Endothelial cell (in vitro differentiated cells): Measurements from ENCODE around the gene SFXN4. TPM values are rescaled to one million over a fixed set of nuclear protein-coding genes. Genes with fewer than 3 reads are reported as not detected.
"Not testable (repeated sequence)": the region's sequence is repeated elsewhere in the genome, so short reads cannot be mapped to it uniquely, and the experiment has no call there.

Source experiments
- DNase-seq: peaks from one replicate; pipeline ENCODE4 v3.0.0; 2021; ENCODE audit warnings: low spot score
- H3K27ac Mint-ChIP-seq: one replicate; pipeline ENCODE4 v1.8.0; 2021; ENCODE audit warnings: mixed read lengths, inconsistent platforms; ENCODE audit not compliant: unreplicated experiment
- H3K27me3 Mint-ChIP-seq: one replicate; pipeline ENCODE4 v1.8.0; 2021; ENCODE audit warnings: mild to moderate bottlenecking, moderate library complexity, mixed read lengths, inconsistent platforms; ENCODE audit not compliant: unreplicated experiment
- H3K36me3 Mint-ChIP-seq: one replicate; pipeline ENCODE4 v1.8.0; 2021; ENCODE audit warnings: mild to moderate bottlenecking, low read depth, mixed read lengths, inconsistent platforms; ENCODE audit not compliant: unreplicated experiment
- H3K4me1 Mint-ChIP-seq: one replicate; pipeline ENCODE4 v1.8.0; 2021; ENCODE audit warnings: mild to moderate bottlenecking, mixed read lengths, inconsistent platforms; ENCODE audit not compliant: unreplicated experiment
- H3K4me3 Mint-ChIP-seq: one replicate; pipeline ENCODE4 v1.8.0; 2021; ENCODE audit warnings: mild to moderate bottlenecking, mixed read lengths, inconsistent platforms; ENCODE audit not compliant: unreplicated experiment
- H3K9me3 Mint-ChIP-seq: one replicate; pipeline ENCODE4 v1.8.0; 2021; ENCODE audit warnings: mixed read lengths, inconsistent platforms; ENCODE audit not compliant: unreplicated experiment
- CTCF ChIP-seq: fragments of 200-600 bp; sonication (generic); IDR thresholded peaks from one replicate; pipeline ENCODE4 v1.5.0; 2021; ENCODE audit warnings: antibody characterized with exemption; ENCODE audit not compliant: unreplicated experiment
- total RNA-seq: library from RNA; stranded (reverse); fragmentation: NEBNext Ultra II Directional; extraction: Animal tissue kit (Norgen Biotek cat#: 25700); gene quantifications from one replicate; pipeline ENCODE4 v1.2.1, GENCODE V29; 2021; ENCODE audit not compliant: unreplicated experiment

Gene SFXN4
- total RNA-seq, 1 donor from 2014 or later, result 19.0 TPM

- H3K4me1 Mint-ChIP-seq, result peaks cover 15% of the 10 kb centered on the region
- TF ChIP-seq CTCF, result no peak
- peaks cover 5% of the 10 kb centered on the region for H3K36me3 Mint-ChIP-seq
- no peaks in the 10 kb centered on the region for H3K9me3 Mint-ChIP-seq
- H3K4me3 Mint-ChIP-seq, result no peak overlapping the region
- H3K27me3 Mint-ChIP-seq, result peaks cover 6% of the 10 kb centered on the region
- no peak overlapping the region for H3K27ac Mint-ChIP-seq
- no peak for DNase-seq
These were observed 64.0 kb downstream of the SFXN4 start for GRCh38 chr10:119101366-119102098.

- Mint-ChIP-seq H3K4me1 (peaks cover 15% of the 10 kb centered on the region), H3K36me3 (peaks cover 5% of the 10 kb centered on the region), H3K4me3 (no peak overlapping the region), H3K27me3 (peaks cover 6% of the 10 kb centered on the region), H3K27ac (peak overlapping the region; percentile 84), H3K9me3 (no peaks in the 10 kb centered on the region)
- TF ChIP-seq CTCF, result no peak
- DNase-seq, result no peak
These were observed 64.9 kb downstream of the SFXN4 start for GRCh38 chr10:119100434-119101238.

GRCh38 chr10:119098576-119098975, 66.9 kb downstream of the SFXN4 start:
- TF ChIP-seq CTCF, result no peak
- no peak overlapping the region for H3K4me3 Mint-ChIP-seq
- H3K36me3 Mint-ChIP-seq, result peaks cover 4% of the 10 kb centered on the region
- H3K27me3 Mint-ChIP-seq, result peaks cover 2% of the 10 kb centered on the region
- peaks cover 11% of the 10 kb centered on the region for H3K4me1 Mint-ChIP-seq
- no peaks in the 10 kb centered on the region for H3K9me3 Mint-ChIP-seq
- H3K27ac Mint-ChIP-seq, result no peak overlapping the region
- no peak for DNase-seq

- not testable (repeated sequence) for H3K27ac Mint-ChIP-seq, H3K4me3 Mint-ChIP-seq, H3K9me3 Mint-ChIP-seq, H3K27me3 Mint-ChIP-seq, H3K4me1 Mint-ChIP-seq, H3K36me3 Mint-ChIP-seq, DNase-seq
These were observed 68.7 kb downstream of the SFXN4 start for GRCh38 chr10:119096641-119097415.

GRCh38 chr10:119095640-119096039, 69.9 kb downstream of the SFXN4 start:
- Mint-ChIP-seq H3K4me1 (peaks cover 6% of the 10 kb centered on the region), H3K27me3 (no peaks in the 10 kb centered on the region), H3K4me3 (no peak overlapping the region), H3K27ac (no peak overlapping the region), H3K36me3 (no peaks in the 10 kb centered on the region), H3K9me3 (no peaks in the 10 kb centered on the region)
- TF ChIP-seq CTCF, result no peak
- no peak for DNase-seq
